ENCODE results near the gene ZYX. TPM values are rescaled to one million over a fixed set of nuclear protein-coding genes. Genes with fewer than 3 reads are reported as not detected.

The ZYX gene
- total and polyA plus RNA-seq, 9 of the 15 experiments (the other 6 are each of a cell fraction or from before 2014, with no cell fraction given), result 1.8 to 130 (median 15.7) TPM

- TF ChIP-seq MNT (conservative IDR thresholded peaks at IDR 0.05) (peak; percentile 67 to 83; a peak in 3 of 4 replicates), CHD7 (IDR thresholded peaks at IDR 0.05; ENCODE audit: low read depth, low read length) (no peak), ZBTB26 (CRISPR knock-in tag; IDR thresholded peaks at IDR 0.05) (no peak), MCM5 (IDR thresholded peaks at IDR 0.05; ENCODE audit: low read depth) (no peak), ZBTB2 (IDR thresholded peaks at IDR 0.05) (0 out of 2 replicates have a peak, but pooled peaks have one; percentile 16), TCFL5 (CRISPR knock-in tag; conservative IDR thresholded peaks at IDR 0.05) (no peak), ZNF395 (CRISPR knock-in tag; IDR thresholded peaks at IDR 0.05) (peak; percentile 90), NFYB (IDR thresholded peaks at IDR 0.05; ENCODE audit: extremely low read depth, insufficient read length) (no peak), TARDBP (IDR thresholded peaks at IDR 0.05) (peak; percentile 32; the same call in 1 of the 2 replicates)
Observed at GRCh38 chr7:143380646-143381426, at the start of gene ZYX (continued).

Measured in K562 (cell line).